Cardiac fibroblast (primary cell): ENCODE measurements around the gene SLC26A1.

Experiments
- DNase-seq, 2 donors: peaks; one replicate each; pipeline versions ENCODE4 v3.0.0 to v3.0.0-alpha.2; 2010; ENCODE audit warnings: low read depth in 2 of 2
- H3K4me3 ChIP-seq, 2 donors: replicated peaks in 1 of 2; 1 replicate in 1 of 2; 2 replicates in 1 of 2; pipeline ENCODE4 v1.5.1; 2011; ENCODE audit warnings: low read depth in 2 of 2, low read length in 2 of 2, mild to moderate bottlenecking in 2 of 2, moderate library complexity in 1 of 2
- CTCF ChIP-seq: IDR thresholded peaks from one replicate; pipeline ENCODE4 v1.5.1; 2011; ENCODE audit warnings: low read depth, mild to moderate bottlenecking, low read length, inconsistent platforms

Gene SLC26A1

GRCh38 chr4:997375-998071 is 4.3 kb upstream of the SLC26A1 start:
- TF ChIP-seq CTCF = no peak
- H3K4me3 ChIP-seq = peak overlapping the region in 1 of 2 donors; percentile 8
- no peak for DNase-seq

GRCh38 chr4:996997-997374 is 3.8 kb upstream of the SLC26A1 start:
- H3K4me3 ChIP-seq = no peak overlapping the region
- no peak for TF ChIP-seq CTCF

GRCh38 chr4:996030-996996 is 3.1 kb upstream of the SLC26A1 start:
- H3K4me3 ChIP-seq = no peak overlapping the region
- no peak for DNase-seq
- no peak for TF ChIP-seq CTCF

More at GRCh38 chr4:996997-997374, 3.8 kb upstream of the SLC26A1 start:
- DNase-seq = no peak

GRCh38 chr4:995311-996026 is 2.3 kb upstream of the SLC26A1 start:
- no peak for DNase-seq
- no peak overlapping the region for H3K4me3 ChIP-seq
- TF ChIP-seq CTCF = no peak

GRCh38 chr4:992297-993110 is 700 bp downstream of the SLC26A1 start:
- H3K4me3 ChIP-seq = no peak overlapping the region
- no peak for TF ChIP-seq CTCF
- DNase-seq = peak in 1 of 2 donors; percentile 33
